HL-60 (cell line): ENCODE results near the gene HAO2.

ENCODE experiments used
- CTCF ChIP-seq: IDR thresholded peaks from one replicate; pipeline ENCODE4 v1.5.1; 2011; ENCODE audit warnings: low read length, control low read depth, inconsistent platforms; ENCODE audit not compliant: insufficient read depth
- POLR2AphosphoS5 ChIP-seq: IDR thresholded peaks from 2 replicates; pipeline ENCODE4 v1.6.1; 2012; ENCODE audit warnings: low read depth
- REST ChIP-seq: IDR thresholded peaks from 2 replicates; pipeline ENCODE4 v1.6.1; 2012; ENCODE audit warnings: low read depth; ENCODE audit not compliant: insufficient replicate concordance
- SPI1 ChIP-seq: IDR thresholded peaks from 2 replicates; pipeline ENCODE4 v1.6.1; 2012; ENCODE audit warnings: low read depth, mild to moderate bottlenecking, borderline replicate concordance

GRCh38 chr1:119416006-119416640, 47.5 kb downstream of the HAO2 start:
- TF ChIP-seq CTCF = no peak
- no peak for TF ChIP-seq POLR2AphosphoS5
- no peak for TF ChIP-seq REST
- no peak for TF ChIP-seq SPI1
